HG02870 (cell line): ENCODE results near the gene APOBEC3C.
"Not testable (repeated sequence)": the region's sequence is repeated elsewhere in the genome, so short reads cannot be mapped to it uniquely, and the experiment has no call there.

ENCODE experiments used
- ATAC-seq: cut with Tn5 transposase; IDR thresholded peaks from one replicate; pipeline ENCODE4 v1.9.1; 2021; ENCODE audit warnings: mild to moderate bottlenecking, moderate library complexity; ENCODE audit not compliant: unreplicated experiment

The APOBEC3C gene

GRCh38 chr22:38981992-38982927, 31.8 kb upstream of the APOBEC3C start, which contains the start of gene APOBEC3B:
Gene APOBEC3B, plus strand, starts transcription at chr22:38982347. Its CDS starts 107 bp downstream, at chr22:38982454.
- peak; percentile 50 for ATAC-seq

DNA sequence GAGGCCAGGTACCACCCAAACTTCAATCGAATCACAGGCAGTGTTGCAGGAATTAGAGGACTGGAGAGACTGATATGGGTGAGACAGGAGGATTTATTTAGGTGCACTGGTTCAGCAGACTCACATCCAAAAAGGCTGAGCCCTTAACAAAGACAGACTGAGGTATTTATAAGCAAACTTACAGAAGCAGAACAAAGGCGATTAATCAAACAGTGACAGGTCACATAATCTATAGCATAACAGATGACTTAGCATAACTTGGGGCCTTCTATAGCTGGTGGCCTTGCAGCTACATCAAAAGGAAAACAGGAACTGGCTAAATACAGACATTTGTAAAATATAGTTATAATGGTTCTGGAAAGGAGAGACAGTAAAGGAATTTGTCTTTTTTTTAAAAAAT, 29.8 kb upstream of the APOBEC3C start:
- no peak for ATAC-seq

- ATAC-seq: peak; percentile 59
Measured at GRCh38 chr22:38984784-38985757, 29.0 kb upstream of the APOBEC3C start.

- ATAC-seq: no peak
Measured at GRCh38 chr22:38986629-38987028, 27.4 kb upstream of the APOBEC3C start.

DNA sequence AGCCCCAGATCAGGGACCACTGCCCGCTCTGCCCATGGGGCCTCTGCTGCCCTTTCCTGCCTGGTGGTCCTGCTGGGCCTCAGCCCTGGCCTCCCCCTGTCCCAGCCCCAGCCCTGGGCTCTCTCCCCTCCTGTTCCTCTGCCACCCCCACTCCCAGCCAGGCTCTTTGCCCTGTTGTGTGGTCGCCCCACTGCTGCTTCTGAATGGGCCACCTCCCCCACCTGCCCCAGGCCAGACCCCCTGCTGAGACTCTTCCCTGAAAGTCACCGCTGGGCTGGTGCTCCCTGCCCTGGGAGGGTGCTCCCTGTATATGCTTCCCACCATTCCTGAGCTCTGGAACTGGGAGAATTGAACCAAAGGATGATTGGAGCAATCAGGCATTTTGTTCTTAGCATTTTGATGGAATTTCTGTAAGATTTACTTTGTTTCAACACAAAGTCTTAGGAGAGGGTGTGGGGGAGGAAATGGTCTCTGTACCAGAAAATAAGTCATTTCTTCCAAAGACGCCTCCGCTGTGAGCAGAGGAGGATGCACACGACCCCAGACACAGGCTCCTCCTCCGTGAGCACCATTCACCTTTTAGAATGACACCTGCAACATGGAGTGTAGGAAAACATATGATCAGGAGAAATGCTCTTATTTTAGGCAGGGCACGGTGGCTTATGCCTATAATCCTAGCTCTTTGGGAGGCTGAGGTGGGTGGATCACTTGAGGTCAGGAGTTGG, 26.7 kb upstream of the APOBEC3C start:
- no peak for ATAC-seq

DNA sequence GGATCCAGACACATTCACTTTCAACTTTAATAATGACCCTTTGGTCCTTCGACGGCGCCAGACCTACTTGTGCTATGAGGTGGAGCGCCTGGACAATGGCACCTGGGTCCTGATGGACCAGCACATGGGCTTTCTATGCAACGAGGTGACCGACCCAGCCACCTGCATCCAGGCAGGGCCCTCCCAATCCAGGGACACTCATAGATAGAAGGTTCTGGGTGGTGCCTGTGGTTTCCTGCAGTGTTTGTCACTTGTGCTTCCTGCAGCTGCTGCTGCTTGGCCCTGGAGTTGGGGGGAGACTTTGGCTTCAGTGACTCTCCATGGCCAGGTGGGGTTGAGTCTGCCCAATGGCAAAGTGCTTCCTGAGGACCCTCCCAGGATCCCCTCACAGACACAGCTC, 24.6 kb upstream of the APOBEC3C start:
- no peak for ATAC-seq

GRCh38 chr22:38992871-38993371, 21.1 kb upstream of the APOBEC3C start:
- not testable (repeated sequence) for ATAC-seq

- ATAC-seq: no peak
Measured at GRCh38 chr22:38996105-38996504, 18.0 kb upstream of the APOBEC3C start.

GRCh38 chr22:38997518-38997917, 16.5 kb upstream of the APOBEC3C start:
- no peak for ATAC-seq

- no peak for ATAC-seq
Measured at GRCh38 chr22:39003165-39003638, 10.9 kb upstream of the APOBEC3C start.

GRCh38 chr22:39007177-39007576, 6.9 kb upstream of the APOBEC3C start:
- no peak for ATAC-seq

GRCh38 chr22:39008271-39008850, 5.7 kb upstream of the APOBEC3C start:
- not testable (repeated sequence) for ATAC-seq

DNA sequence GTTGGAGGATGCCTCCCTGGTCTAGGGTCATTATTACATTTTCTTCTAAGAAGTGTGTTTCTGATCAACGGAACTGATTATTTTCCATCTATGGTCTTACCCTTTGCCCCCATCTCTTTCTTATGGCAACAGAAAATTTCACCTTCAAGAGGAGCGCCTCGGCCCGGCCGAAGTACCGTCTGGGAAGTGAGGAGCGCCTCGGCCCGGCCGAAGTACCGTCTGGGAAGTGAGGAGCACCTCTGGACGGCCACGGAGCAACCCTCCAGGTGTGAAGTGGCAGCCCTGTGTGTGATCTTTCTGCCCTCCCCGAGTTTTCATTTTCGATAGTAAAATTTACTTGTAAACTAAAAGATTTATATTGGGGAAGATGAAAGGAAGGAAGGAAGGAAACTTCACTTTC, 3.1 kb upstream of the APOBEC3C start:
- ATAC-seq: no peak

- no peak for ATAC-seq
Measured at GRCh38 chr22:39012533-39013511, 1.2 kb upstream of the APOBEC3C start.

- ATAC-seq: not testable (repeated sequence)
Measured at GRCh38 chr22:39013561-39013941, 506 bp upstream of the APOBEC3C start.

- ATAC-seq: not testable (repeated sequence)
Measured at GRCh38 chr22:39014723-39015121, 665 bp downstream of the APOBEC3C start.

GRCh38 chr22:39016592-39016991, 2.5 kb downstream of the APOBEC3C start:
- ATAC-seq: no peak

DNA sequence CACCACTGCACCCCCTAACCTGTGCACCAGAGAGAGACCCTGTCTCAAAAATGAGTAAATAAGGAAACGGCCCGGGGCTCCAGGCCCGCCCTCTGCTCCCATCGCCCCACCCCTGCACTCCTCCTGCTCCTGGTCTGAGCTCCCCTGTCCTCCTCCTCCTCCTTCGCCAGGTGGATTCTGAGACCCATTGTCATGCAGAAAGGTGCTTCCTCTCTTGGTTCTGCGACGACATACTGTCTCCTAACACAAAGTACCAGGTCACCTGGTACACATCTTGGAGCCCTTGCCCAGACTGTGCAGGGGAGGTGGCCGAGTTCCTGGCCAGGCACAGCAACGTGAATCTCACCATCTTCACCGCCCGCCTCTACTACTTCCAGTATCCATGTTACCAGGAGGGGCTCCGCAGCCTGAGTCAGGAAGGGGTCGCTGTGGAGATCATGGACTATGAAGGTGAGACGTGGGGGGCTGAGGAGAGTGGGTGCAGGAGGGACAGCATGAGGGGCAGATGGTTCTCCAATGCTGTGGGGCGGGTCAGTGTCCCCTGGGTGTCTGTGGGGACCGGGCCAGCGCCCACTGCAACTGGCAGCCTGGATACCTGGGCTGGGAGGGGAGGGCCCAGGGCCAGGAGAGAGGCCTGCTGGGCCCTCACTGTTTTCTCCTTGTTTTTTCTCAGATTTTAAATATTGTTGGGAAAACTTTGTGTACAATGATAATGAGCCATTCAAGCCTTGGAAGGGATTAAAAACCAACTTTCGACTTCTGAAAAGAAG, 3.7 kb downstream of the APOBEC3C start:
- ATAC-seq: no peak
